ENCODE results near the gene ARHGAP31.
"Not testable (repeated sequence)": the region's sequence is repeated elsewhere in the genome, so short reads cannot be mapped to it uniquely, and the experiment has no call there.

Gene ARHGAP31

DNA sequence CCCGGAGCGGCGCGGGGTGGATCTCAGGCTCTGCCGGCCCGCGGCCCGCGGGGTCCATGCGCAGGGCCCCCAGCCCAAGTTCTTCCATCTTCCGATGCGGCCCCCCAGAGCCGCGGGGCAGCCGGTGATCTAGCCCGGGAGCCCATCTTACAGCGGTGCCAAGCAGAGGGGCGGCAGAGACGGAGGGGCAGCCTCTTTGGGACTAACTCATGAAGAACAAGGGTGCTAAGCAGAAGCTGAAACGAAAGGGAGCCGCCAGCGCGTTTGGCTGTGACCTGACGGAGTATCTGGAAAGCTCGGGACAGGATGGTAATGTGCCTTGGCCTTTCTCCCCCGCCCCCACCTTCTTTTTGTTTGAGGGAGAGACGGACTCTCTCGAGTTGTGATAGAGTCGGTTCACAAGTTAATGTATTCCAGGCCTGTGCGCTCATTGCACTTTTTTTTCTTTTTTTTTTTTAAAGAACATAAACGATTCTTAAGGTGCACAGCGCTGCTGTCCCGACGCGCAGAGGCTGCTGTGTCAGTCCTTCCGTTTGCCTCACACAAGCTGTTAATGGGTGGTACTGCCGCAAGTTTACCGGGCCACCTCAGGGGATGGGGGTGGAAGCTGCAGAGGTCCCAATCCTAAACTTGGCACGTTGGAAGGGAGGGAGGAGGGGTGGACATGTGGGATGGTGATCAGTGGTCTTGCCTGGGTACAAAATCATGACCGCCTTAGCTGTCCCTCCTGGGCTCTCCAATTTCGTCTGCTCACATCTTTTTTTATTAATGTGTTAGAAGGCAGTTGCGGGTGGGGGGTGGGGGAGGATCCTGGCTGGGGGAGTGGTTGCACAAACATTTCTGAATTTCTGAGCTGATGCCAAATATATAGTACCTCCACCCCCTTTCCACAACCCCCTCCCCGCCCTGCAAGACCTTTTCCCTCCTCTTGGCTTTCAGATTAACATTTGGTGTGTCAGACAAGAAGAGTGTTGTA lies 801 bp downstream of the ARHGAP31 start:
- no peak for DNase-seq (ENCODE audit: low read depth, low spot score)

- no peak for DNase-seq (ENCODE audit: low read depth, low spot score)
These were observed 1.9 kb downstream of the ARHGAP31 start for GRCh38 chr3:119295816-119296726.

- no peak for DNase-seq (ENCODE audit: low read depth, low spot score)
These were observed 2.5 kb downstream of the ARHGAP31 start for GRCh38 chr3:119296727-119297122.

DNA sequence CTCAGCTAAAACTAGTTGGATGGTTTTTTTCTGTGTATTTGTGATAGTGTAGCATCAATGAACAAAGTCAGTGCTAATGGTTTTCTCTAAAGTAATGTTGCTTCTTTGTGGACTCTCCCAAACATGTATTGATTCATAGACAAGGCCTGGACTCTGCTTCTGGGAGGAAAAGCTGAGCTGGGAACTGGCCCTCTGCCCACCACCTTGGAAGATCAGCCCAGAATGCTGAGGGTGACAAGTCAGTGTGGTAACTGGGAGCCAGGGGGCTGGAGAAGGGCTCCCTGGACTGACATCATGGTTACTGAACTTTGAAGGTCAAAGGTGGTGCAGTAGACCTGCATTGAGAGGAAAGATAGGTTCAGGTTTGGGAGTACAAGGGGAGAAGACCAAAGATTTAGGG lies 3.0 kb downstream of the ARHGAP31 start:
- no peak for DNase-seq (ENCODE audit: low read depth, low spot score)

DNA sequence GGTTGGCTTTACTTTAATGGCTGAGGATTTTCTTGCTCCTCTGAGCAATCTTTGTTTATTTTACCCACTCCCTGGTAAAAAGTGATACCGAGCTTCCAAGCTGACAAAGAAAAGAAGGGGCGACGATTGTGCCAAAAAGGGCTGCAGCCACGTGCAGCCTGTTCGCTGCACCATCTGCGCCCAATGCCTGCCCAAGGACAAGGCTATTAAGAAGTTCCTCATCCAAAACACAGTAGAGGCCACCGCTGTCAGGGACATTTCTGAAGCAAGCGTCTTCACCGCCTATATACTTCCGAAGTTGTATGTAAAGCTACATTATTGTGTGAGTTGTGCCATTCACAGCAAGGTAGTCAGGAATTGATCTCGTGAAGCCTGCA lies 4.4 kb downstream of the ARHGAP31 start:
- DNase-seq (ENCODE audit: low read depth, low spot score), result no peak

DNA sequence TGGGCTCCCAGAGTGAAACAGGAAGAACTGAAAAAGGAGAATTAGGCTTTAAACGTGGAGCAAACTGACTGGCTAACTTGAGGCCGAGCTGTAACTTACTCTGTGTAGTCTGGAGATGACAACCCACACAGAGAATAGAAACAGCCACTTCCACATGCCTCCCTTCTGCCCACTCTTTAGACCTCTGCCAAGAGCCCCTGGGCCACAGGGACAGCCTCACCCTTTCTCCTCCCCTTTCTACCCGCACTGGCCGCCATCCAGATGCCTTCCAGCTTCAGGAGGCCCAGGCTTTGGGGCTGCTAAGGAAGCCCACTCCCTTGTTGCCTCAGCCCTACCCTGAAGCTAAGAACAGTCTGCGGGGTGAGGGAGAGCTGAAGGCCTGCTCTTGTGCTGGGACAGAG lies 6.8 kb downstream of the ARHGAP31 start:
- no peak for DNase-seq (ENCODE audit: low read depth, low spot score)

DNA sequence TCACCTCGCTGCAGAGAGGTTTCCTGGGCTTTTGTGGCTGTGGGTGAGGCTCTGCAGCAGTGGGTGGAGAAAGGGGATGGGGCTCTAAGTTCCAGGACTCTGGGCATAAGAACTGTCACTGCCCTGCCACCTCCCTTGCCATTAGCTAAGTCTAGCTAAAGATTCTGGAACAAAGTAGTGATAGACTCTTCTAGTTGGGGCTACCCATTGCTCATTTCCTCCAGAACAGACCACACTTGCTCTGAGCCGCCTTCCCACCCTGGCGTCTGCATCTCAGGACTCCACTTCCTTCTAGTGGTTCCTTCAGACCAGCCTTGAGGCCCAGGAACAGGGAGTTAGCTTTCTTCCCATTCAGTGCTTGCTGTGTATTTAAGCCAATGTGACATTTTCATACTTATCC lies 7.5 kb downstream of the ARHGAP31 start:
- DNase-seq (ENCODE audit: low read depth, low spot score), result no peak

DNA sequence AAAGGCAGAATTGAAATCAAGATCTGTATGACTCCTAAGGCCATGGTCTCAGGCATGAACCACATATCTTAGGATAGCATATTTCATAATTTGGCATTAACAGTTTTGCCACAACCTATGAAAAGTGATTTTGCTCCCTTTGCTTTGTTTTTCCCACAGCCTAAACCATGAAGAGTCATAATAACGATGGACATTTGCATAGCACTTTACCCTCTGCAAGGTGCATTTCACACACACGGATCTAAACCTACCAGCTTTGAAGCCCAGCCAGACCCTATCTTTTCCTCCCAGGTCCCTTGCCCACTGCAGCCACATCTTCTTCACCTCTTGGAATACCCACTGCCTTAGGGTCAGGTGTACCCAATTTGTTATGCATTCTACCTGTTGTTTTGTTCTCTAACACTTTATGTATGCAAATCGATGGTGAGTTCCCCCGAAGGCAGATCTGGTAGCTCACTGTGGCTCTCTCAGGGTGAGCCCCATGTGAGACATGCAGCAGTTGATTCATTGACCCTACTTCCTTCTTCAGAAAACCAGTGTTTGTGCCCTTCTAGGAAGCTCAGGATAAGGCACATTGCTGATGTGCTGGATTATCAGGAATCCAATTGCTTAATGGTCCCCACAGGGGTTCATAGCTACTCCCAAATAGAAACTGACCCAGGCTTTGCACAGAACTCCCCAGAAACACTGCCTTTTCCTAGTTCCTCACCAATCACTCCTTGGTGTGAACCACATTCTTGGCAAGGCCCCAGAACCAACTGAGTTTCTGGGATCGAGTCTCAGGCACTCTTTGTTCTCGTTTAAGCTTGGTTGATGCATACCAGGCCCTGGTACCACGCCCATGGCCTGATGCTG lies 8.7 kb downstream of the ARHGAP31 start:
- DNase-seq (ENCODE audit: low read depth, low spot score), result no peak

DNA sequence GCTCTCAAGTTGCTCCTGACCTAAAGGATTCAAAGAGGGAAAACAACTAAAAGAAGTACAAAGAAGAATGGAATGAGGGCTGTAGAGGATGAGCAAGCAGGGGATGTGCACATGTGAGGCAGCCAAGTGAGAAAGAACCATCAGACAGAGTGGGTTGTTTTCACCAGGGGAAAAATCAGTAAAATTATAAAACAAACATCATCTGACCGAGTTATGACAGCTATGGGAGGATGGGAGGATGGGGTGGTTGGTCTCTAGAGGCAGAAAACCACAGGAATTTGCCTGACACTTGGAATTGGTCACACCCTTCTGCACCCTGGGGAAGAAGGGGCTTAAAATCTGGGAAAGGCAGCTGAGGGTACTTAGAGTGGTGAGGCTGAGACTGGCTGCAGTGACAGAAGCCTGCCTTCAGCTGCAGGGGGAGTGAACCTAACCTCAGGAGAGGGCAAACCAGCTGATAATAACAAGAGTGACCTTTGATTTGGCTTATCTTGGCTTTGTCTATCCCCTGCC lies 10.1 kb downstream of the ARHGAP31 start:
- no peak for DNase-seq (ENCODE audit: low read depth, low spot score)

DNA sequence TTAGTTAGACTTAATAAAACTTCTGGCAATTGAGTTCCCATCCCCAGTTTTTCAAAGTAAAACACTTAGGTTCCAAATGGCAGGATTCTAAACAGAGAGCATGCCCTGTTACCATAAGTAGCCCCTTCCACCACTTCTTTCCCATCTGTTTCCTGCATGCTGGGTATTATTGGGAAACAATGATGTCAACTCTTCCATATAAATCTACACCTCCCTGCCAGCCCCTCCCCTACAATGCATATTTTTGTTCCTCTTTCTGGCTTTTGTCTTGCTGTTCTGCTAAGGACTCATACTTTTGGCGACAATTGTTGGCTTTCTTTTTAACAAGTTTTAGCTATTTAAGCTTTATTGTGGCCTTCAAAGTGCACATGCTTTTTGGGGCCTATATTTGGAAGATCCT lies 11.1 kb downstream of the ARHGAP31 start:
- no peak for DNase-seq (ENCODE audit: low read depth, low spot score)

- DNase-seq (ENCODE audit: low read depth, low spot score), result not testable (repeated sequence)
These were observed 12.2 kb downstream of the ARHGAP31 start for GRCh38 chr3:119306378-119306777.

DNA sequence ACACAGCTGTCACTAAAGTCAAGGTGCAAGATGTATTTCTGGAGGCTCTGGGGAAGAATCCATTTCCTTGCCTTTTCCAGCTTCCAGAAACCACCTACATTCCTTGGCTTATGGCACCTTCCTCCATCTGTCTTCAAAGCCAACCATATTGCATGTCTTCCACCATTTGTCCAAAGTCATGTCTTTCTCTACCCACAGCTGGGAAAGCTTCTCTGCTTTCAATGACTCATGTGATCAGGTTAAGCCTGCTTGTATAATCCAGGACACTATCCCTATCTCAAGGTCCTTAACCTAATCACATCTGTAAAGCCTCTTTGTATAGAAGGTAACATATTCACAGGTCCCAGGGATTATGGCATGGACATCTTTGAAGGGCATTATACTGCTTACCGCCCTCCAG lies 14.2 kb downstream of the ARHGAP31 start:
- DNase-seq (ENCODE audit: low read depth, low spot score), result no peak

DNA sequence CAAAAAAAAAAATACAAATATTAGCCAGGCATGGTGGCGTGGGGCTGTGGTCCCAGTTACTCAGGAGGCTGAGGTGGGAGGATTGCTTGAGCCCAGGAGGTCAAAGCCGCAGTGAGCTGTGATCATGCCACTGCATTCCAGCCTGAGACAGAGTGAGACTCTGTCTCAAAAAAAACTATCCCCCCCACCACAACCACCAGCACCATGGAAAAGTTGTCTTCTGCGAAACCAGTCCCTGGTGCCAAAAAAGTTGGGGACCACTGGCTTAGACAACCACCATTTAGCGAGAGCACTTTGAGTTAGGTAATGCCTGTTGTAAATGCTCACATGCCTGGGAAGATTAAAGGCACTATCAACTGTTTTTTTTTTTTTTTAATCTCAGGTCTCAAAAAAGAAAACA lies 15.4 kb downstream of the ARHGAP31 start:
- DNase-seq (ENCODE audit: low read depth, low spot score), result no peak

DNA sequence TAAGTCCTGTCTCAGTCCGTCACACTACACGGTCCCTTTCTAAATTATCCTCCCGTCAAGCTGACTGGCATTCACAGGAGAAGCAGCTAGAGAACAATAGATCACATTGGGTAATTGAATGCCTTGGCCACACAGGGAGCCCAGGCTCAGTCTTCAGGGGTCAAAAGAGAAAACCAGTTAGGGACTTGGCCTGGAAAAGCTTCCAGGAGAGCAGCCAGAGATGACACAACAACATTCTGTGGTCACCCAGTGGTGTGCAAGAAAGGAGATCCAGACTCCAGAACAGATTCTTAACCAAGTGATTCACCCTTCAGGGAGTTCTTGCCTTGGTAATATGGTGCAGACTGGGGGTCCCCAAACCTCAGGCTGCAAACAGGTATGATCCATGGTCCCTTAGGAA lies 15.9 kb downstream of the ARHGAP31 start:
- DNase-seq (ENCODE audit: low read depth, low spot score), result no peak

DNA sequence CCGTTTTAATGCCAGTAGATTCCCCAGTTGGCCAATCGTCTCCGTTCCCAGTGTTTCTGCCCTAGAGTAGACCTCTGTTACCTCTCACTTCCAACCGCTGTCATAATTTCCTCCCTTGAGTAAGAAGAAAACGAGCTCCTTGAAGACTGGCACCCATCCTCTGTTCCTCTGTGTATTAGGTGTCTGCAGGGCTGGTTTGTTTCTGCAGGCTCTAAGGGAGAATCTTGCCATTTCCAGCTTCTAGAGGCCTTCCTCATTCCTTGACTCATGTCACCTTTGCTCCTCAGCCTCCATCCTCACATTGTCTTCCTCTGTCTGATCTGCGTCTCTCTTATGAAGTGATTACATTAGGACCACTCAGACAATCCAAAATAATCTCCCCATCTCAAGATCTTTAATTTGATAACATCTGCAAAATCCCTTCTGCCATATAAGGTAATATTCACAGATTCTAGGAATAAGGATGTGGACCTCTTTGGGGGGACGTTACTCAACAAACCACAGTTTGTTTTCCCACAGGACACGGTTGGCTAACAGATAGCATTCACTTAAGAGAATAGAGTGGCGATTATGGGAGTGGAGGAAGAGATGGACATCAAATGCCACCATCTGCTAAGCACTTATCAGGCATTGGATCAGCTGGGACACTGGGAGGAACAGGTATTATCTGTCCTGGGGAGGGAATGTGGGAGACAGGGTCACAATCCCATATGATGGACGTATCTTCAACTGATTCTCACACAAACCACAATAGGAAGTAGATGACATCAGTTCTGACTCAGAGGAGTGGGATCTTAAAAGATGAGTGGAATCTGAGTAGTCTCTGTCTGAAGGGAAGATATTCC lies 17.1 kb downstream of the ARHGAP31 start:
- no peak for DNase-seq (ENCODE audit: low read depth, low spot score)

DNA sequence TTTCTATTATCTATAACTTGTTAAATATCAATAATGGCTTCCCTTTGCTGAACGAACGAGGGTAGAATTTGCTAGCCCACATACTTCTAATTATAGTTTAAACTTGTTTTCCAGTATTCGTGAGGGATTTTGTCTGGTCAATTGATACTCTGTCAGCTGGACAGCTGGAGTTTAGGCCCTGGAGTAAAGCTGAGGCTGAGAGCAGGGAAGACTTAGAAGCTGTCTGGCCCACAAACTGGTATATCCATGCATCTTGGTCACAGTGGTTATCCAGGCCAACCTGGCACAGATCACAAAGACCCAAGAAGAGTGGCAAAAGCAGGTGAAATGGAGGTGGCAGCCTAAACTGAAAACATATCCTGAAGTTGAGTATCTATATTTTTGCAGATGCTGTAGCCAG lies 19.3 kb downstream of the ARHGAP31 start:
- no peak for DNase-seq (ENCODE audit: low read depth, low spot score)

GRCh38 chr3:119314821-119315220 lies 20.6 kb downstream of the ARHGAP31 start:
- DNase-seq (ENCODE audit: low read depth, low spot score), result no peak

GRCh38 chr3:119315600-119316312 lies 21.6 kb downstream of the ARHGAP31 start:
- no peak for DNase-seq (ENCODE audit: low read depth, low spot score)

DNA sequence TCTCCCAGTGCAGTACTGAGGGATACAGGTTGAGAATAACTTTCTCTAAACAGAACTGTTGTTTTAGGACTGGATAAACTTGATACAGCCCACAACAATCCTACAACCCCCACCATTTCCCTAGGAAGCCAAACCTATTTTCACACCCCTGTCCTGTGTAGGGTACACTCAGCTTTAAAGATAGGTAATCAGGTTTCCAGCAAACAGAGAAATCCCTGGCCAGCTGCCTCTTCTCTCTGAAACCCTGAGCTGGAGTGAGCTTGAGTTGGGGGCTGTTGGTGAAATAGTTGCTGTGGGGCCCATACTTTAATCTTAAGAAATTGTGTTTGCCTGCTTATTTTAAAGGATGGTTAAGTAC lies 22.1 kb downstream of the ARHGAP31 start:
- no peak for DNase-seq (ENCODE audit: low read depth, low spot score)

DNA sequence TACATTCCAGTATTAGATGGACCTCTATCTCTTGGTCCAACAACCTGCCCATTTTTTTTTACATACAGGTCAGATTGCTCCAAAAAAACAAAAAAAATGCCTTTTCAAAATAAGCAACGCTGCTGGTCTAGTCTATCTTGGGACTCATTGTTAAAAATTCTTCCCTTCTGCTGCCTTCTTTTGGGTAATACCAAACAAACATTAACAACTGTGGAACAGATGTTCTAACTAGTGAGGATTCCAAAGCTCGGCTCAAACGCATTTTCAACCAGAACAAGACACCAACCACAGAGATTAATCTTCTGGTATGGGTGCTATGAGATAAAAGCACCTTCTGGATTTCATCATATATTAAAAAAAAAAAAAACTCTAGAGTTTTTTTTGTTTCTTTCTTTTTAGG lies 24.7 kb downstream of the ARHGAP31 start:
- DNase-seq (ENCODE audit: low read depth, low spot score), result no peak

All from brain pericyte (primary cell).